NT2/D1 (cell line): Measurements from ENCODE around the gene CAV3.

Experiments used
- SUZ12 ChIP-seq: IDR thresholded peaks from 2 replicates; pipeline ENCODE4 v1.6.1; 2011; ENCODE audit not compliant: insufficient read length, insufficient read depth; ENCODE audit errors: extremely low read depth
- ZNF274 ChIP-seq: IDR thresholded peaks from 2 replicates; pipeline ENCODE4 v1.6.1; 2011; ENCODE audit warnings: mild to moderate bottlenecking, low read depth, low read length

DNA sequence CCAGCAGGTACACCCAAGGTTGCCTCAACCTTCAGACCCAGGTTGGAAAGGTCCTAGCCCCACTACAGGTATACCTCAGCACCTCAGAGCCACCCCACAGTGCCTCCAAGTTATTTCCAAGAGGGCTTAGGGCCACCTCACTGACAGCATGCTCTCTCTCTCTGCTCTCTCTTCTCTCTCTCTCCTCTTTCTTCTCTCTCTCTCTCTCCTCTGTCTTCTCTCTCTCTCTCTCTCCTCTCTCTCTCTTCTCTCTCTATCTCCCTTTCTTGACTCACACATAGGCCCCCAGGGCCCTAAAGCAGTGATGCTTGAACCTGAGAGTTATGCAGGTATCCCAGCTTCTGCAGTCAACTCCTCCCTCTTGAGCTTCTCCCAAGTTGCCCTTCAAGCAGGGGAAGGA, 4.2 kb downstream of the CAV3 start:
- no peak for TF ChIP-seq SUZ12
- no peak for TF ChIP-seq ZNF274
